Trophoblast cell (in vitro differentiated cells and primary cell): Measurements from ENCODE around the gene CALB2. TPM values are rescaled to one million over a fixed set of nuclear protein-coding genes. Genes with fewer than 3 reads are reported as not detected.
"Not testable (repeated sequence)": the region's sequence is repeated elsewhere in the genome, so short reads cannot be mapped to it uniquely, and the experiment has no call there.

Experiments
- DNase-seq, 2 donors: peaks; one replicate each; pipeline ENCODE4 v3.0.0-alpha.2; 2016
- H2AFZ ChIP-seq: 2 replicates; pipeline ENCODE4 v1.6.1; 2013; ENCODE audit warnings: low read length, moderate library complexity, mild to moderate bottlenecking; ENCODE audit not compliant: insufficient read depth, poor library complexity
- H2AK5ac ChIP-seq: 2 replicates; pipeline ENCODE4 v1.6.1; 2013; ENCODE audit warnings: mild to moderate bottlenecking, low read length
- H2BK120ac ChIP-seq: 2 replicates; pipeline ENCODE4 v1.6.1; 2013; ENCODE audit warnings: low read length, mild to moderate bottlenecking, moderate library complexity; ENCODE audit not compliant: insufficient read depth, poor library complexity
- H2BK12ac ChIP-seq: 2 replicates; pipeline ENCODE4 v1.6.1; 2013; ENCODE audit warnings: mild to moderate bottlenecking, low read length, moderate library complexity
- H2BK5ac ChIP-seq: 2 replicates; pipeline ENCODE4 v1.6.1; 2013; ENCODE audit warnings: low read length, low read depth, moderate library complexity, mild to moderate bottlenecking; ENCODE audit not compliant: poor library complexity
- H3K14ac ChIP-seq: 2 replicates; pipeline ENCODE4 v1.6.1; 2013; ENCODE audit warnings: mild to moderate bottlenecking, low read length
- H3K18ac ChIP-seq: 2 replicates; pipeline ENCODE4 v1.6.1; 2013; ENCODE audit warnings: mild to moderate bottlenecking, low read length
- H3K23ac ChIP-seq: 2 replicates; pipeline ENCODE4 v1.6.1; 2013; ENCODE audit warnings: low read length
- H3K27ac ChIP-seq: 2 replicates; pipeline ENCODE4 v1.5.1; 2013; ENCODE audit warnings: low read depth, mild to moderate bottlenecking, inconsistent platforms, low read length, moderate library complexity
- H3K27me3 ChIP-seq: 2 replicates; pipeline ENCODE4 v1.6.1; 2013; ENCODE audit warnings: inconsistent platforms, mild to moderate bottlenecking, low read length, moderate library complexity; ENCODE audit not compliant: insufficient read depth
- H3K36me3 ChIP-seq, 2 experiments: 1 replicate in 1 of 2; 2 replicates in 1 of 2; pipeline ENCODE4 v1.6.1; 2013; ENCODE audit warnings: low read length in 2 of 2, mild to moderate bottlenecking in 2 of 2, moderate library complexity in 1 of 2; ENCODE audit not compliant: insufficient read depth in 2 of 2, control insufficient read depth in 1 of 2
- H3K4ac ChIP-seq: 2 replicates; pipeline ENCODE4 v1.6.1; 2013; ENCODE audit warnings: low read depth, mild to moderate bottlenecking, low read length, moderate library complexity
- H3K4me1 ChIP-seq, 2 experiments: 1 replicate in 1 of 2; 2 replicates in 1 of 2; pipeline ENCODE4 v1.6.1; 2013; ENCODE audit warnings: low read length in 2 of 2, mild to moderate bottlenecking in 2 of 2, moderate library complexity in 1 of 2; ENCODE audit not compliant: insufficient read depth in 2 of 2, control insufficient read depth in 1 of 2
- H3K4me2 ChIP-seq: 2 replicates; pipeline ENCODE4 v1.6.1; 2013; ENCODE audit warnings: inconsistent platforms, mild to moderate bottlenecking, low read length, moderate library complexity
- H3K4me3 ChIP-seq: 2 replicates; pipeline ENCODE4 v1.5.1; 2013; ENCODE audit warnings: mild to moderate bottlenecking, low read depth, low read length, inconsistent platforms
- H3K79me1 ChIP-seq: one replicate; pipeline ENCODE4 v1.6.1; 2013; ENCODE audit warnings: low read length
- H3K79me2 ChIP-seq: 2 replicates; pipeline ENCODE4 v1.6.1; 2013; ENCODE audit warnings: low read length, mild to moderate bottlenecking; ENCODE audit not compliant: control insufficient read depth, insufficient read depth, poor library complexity
- H3K9ac ChIP-seq: 2 replicates; pipeline ENCODE4 v1.6.1; 2013; ENCODE audit warnings: mild to moderate bottlenecking, low read length
- H3K9me3 ChIP-seq: 2 replicates; pipeline ENCODE4 v1.6.1; 2013; ENCODE audit warnings: low read depth, mild to moderate bottlenecking, control low read depth, inconsistent platforms, low read length; ENCODE audit not compliant: insufficient read depth
- H4K12ac ChIP-seq: 2 replicates; pipeline ENCODE4 v1.6.1; 2013; ENCODE audit warnings: low read depth, mild to moderate bottlenecking, low read length, moderate library complexity
- H4K8ac ChIP-seq: 2 replicates; pipeline ENCODE4 v1.6.1; 2013; ENCODE audit warnings: low read depth, mild to moderate bottlenecking, low read length, moderate library complexity
- H4K91ac ChIP-seq: one replicate; pipeline ENCODE4 v1.6.1; 2013; ENCODE audit warnings: low read depth, mild to moderate bottlenecking, low read length, moderate library complexity
- WGBS: extraction: QIAGEN DNeasy Blood & Tissue Kit; methylation state at CpG from one replicate; pipeline ENCODE4 v1.1.7; 2013; ENCODE audit warnings: missing lambda C conversion rate; ENCODE audit not compliant: insufficient read length, insufficient coverage; ENCODE audit errors: extremely low coverage; 5-methylcytosine and 5-hydroxymethylcytosine counted together
- polyA plus RNA-seq: library from polyadenylated mRNA; stranded (reverse); fragments of 200-250 nt; gene quantifications from 2 replicates; pipeline ENCODE4 v1.2.3, GENCODE V29; 2013

The CALB2 gene, protein sequence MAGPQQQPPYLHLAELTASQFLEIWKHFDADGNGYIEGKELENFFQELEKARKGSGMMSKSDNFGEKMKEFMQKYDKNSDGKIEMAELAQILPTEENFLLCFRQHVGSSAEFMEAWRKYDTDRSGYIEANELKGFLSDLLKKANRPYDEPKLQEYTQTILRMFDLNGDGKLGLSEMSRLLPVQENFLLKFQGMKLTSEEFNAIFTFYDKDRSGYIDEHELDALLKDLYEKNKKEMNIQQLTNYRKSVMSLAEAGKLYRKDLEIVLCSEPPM
- polyA plus RNA-seq, result 27.9 and 30.2 TPM in 2 replicates

DNA sequence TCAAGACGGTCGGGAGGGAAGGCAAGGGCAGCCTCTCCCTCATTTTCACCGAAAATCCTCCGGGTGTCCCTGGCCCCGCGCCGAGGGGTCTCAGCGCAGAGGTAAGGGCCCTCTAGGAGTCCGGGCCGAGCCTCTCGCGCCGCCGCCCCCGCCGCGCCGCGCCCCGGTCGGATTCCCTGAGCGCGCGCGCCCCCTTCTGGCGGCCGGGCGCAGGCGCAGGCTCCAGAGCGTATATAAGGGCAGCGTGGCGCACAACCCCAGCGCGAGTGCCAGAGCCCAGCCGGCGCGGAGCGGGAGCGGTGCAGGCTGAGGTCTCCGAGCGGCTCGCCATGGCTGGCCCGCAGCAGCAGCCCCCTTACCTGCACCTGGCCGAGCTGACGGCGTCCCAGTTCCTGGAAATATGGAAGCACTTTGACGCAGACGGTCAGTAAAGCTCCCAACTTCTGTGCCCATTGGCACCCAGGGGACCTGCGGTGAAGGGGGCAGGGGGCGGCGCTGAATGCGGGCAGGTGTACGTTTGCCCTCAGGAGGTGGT lies at the start of gene CALB2:
CALB2 (plus strand) TSS at position 260 of the 535 bp plus-strand sequence; CDS start at position 330, 70 bp downstream.
- Histone ChIP-seq H3K9me3 (no peaks in the 10 kb centered on the region), H3K18ac (no peak within 1 kb of the TSS), H3K9ac (no peak within 1 kb of the TSS), H4K12ac (no peak within 1 kb of the TSS), H4K8ac (no peak within 1 kb of the TSS), H4K91ac (no peak within 1 kb of the TSS), H2BK12ac (no peak within 1 kb of the TSS), H2AFZ (no peak within 1 kb of the TSS), H3K23ac (no peak within 1 kb of the TSS), H3K27me3 (no peaks in the 10 kb centered on the region), H2BK120ac (no peak within 1 kb of the TSS), H3K4me3 (no peak within 1 kb of the TSS), H3K4ac (no peak within 1 kb of the TSS), H3K79me1 (no peaks in the 10 kb centered on the region), H3K27ac (no peak within 1 kb of the TSS), H3K14ac (no peak within 1 kb of the TSS), H2AK5ac (peak within 1 kb of the TSS; percentile 16), H2BK5ac (no peak within 1 kb of the TSS), H3K36me3 (no peaks in the 10 kb centered on the region), H3K79me2 (no peaks in the 10 kb centered on the region), H3K4me2 (peak within 1 kb of the TSS; percentile 80), H3K4me1 (peaks cover 0 to 9% of the 10 kb centered on the region in 2 experiments)
- DNase-seq, result peak; percentile 45 to 80
- no CpG with 5 or more reads among the region's 53 CpGs for WGBS

DNA sequence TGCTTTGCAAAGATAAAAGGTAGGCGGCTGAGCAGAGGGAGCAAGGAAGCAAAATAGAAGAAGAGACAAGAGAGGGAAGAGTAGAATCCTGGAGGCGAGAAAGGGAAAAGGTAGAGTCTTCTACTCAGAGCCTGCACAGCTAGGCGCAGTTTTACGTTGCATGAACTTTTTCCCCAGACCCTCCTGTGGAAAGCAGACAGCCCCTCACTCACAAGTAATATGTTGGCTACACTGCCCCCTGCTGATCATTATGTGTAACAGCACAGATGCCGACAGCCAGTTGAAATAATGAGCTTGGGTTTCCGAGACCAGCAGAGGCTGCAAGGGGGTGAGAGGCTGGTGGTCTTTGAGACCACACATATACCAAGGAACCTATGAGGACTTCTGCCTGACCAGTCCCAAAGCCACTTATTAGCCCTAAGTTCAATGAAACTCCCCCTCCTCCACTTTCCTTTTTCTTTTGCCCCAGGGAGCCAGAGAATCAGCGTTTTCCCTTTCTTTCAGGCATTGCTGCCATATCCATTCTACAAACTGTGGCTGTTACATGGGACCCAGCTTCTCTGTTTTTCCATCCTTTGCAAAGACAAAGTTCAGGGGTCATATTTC lies 46.9 kb upstream of the CALB2 start:
- H3K18ac ChIP-seq, result no peak overlapping the region
- no peaks in the 10 kb centered on the region for H3K36me3 ChIP-seq
- H3K4me3 ChIP-seq, result no peak overlapping the region
- no peak overlapping the region for H3K4ac ChIP-seq
- peak in 1 of 2 donors; percentile 54 for DNase-seq
- no CpG with 5 or more reads among the region's 7 CpGs for WGBS
- H3K23ac ChIP-seq, result no peak overlapping the region
- H2BK12ac ChIP-seq, result no peak overlapping the region
- no peak overlapping the region for H4K91ac ChIP-seq
- H3K79me1 ChIP-seq, result no peaks in the 10 kb centered on the region
- H4K8ac ChIP-seq, result no peak overlapping the region
- no peak overlapping the region for H2BK120ac ChIP-seq
- H3K27me3 ChIP-seq, result no peaks in the 10 kb centered on the region
- no peak overlapping the region for H3K14ac ChIP-seq
- H4K12ac ChIP-seq, result no peak overlapping the region
- H3K4me1 ChIP-seq, result no peaks in the 10 kb centered on the region
- no peak overlapping the region for H2AK5ac ChIP-seq
- no peak overlapping the region for H2AFZ ChIP-seq
- H3K79me2 ChIP-seq, result no peaks in the 10 kb centered on the region
- no peak overlapping the region for H3K4me2 ChIP-seq
- no peak overlapping the region for H2BK5ac ChIP-seq
- no peak overlapping the region for H3K9ac ChIP-seq
- no peak overlapping the region for H3K27ac ChIP-seq
- H3K9me3 ChIP-seq, result no peaks in the 10 kb centered on the region

DNA sequence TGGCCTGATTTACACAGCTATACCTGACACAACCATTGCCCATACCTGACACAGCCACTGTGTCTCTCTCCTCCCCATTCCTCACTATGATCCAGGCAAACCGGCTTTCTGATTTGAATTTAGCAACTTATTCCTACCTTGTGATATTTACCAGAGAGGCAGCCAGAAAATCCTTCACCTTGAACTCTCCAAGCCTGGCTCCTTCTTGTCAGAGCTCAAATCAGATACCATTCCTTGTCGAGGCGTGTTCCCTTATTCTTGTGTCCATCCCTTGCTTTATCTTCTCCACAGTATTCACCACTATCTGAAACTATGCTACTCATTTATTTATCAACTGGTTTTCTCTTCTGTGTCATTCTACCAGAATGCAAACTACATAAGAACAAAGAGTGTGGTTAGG lies 44.9 kb upstream of the CALB2 start:
- not testable (repeated sequence) for H2BK120ac ChIP-seq, H3K14ac ChIP-seq, H3K9me3 ChIP-seq, H3K4me2 ChIP-seq, H2BK5ac ChIP-seq, H2AFZ ChIP-seq, H2AK5ac ChIP-seq, H4K12ac ChIP-seq, H3K23ac ChIP-seq, H3K27ac ChIP-seq, H2BK12ac ChIP-seq, H3K36me3 ChIP-seq, H3K4me1 ChIP-seq, H3K4ac ChIP-seq, H4K8ac ChIP-seq, H3K27me3 ChIP-seq, H3K4me3 ChIP-seq, H4K91ac ChIP-seq, H3K79me1 ChIP-seq, H3K79me2 ChIP-seq, H3K18ac ChIP-seq, H3K9ac ChIP-seq
- WGBS, result no CpG with 5 or more reads among the region's 3 CpGs
- DNase-seq, result peak; percentile 62 to 71

DNA sequence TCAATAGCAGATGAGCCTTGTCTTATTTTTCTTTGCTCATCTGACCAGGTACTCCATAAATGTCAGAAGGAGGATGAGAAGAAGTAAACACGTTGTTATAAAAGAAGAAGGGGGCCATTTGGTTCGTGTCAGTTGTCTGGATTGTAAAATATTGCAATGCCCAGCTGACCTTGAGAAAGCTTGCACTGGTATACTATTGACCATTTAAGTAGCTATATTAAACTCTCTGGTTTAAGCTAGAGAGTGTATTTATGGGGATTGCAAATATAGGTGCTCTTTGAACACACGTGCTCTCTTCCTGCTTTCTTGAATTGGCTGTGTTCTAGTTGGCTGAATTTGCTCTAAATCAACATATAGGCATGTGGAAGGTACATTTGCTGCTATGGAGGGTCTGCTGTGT lies 43.3 kb upstream of the CALB2 start:
- Histone ChIP-seq H3K79me1 (no peaks in the 10 kb centered on the region), H3K36me3 (no peaks in the 10 kb centered on the region), H3K14ac (no peak overlapping the region), H3K4me1 (no peaks in the 10 kb centered on the region), H3K4me2 (no peak overlapping the region), H3K18ac (no peak overlapping the region), H4K8ac (no peak overlapping the region), H2AK5ac (no peak overlapping the region), H3K27me3 (no peaks in the 10 kb centered on the region), H4K12ac (no peak overlapping the region), H3K9me3 (no peaks in the 10 kb centered on the region), H3K27ac (no peak overlapping the region), H3K23ac (no peak overlapping the region), H2BK5ac (no peak overlapping the region), H3K9ac (no peak overlapping the region), H2BK12ac (no peak overlapping the region), H3K4ac (no peak overlapping the region), H2AFZ (no peak overlapping the region), H3K79me2 (no peaks in the 10 kb centered on the region), H4K91ac (no peak overlapping the region), H2BK120ac (no peak overlapping the region), H3K4me3 (no peak overlapping the region)
- WGBS, result no CpG with 5 or more reads among the region's 3 CpGs
- no peak for DNase-seq
